Ectodermal cell (in vitro differentiated cells): ENCODE measurements around the gene SPPL2B.
"Not testable (repeated sequence)": the region's sequence is repeated elsewhere in the genome, so short reads cannot be mapped to it uniquely, and the experiment has no call there.

Source experiments
- H3K27ac ChIP-seq: 2 replicates; pipeline ENCODE4 v1.7.0; 2013; ENCODE audit warnings: mild to moderate bottlenecking, low read depth, low read length; ENCODE audit not compliant: insufficient read depth, poor library complexity, severe bottlenecking
- H3K27me3 ChIP-seq: 2 replicates; pipeline ENCODE4 v1.7.0; 2013; ENCODE audit warnings: mild to moderate bottlenecking, low read length; ENCODE audit not compliant: insufficient read depth, control insufficient read depth, poor library complexity, severe bottlenecking
- H3K36me3 ChIP-seq: one replicate; pipeline ENCODE4 v1.7.0; 2013; ENCODE audit warnings: low read length; ENCODE audit not compliant: control insufficient read depth, insufficient read depth
- H3K4me1 ChIP-seq: one replicate; pipeline ENCODE4 v1.7.0; 2013; ENCODE audit warnings: low read length; ENCODE audit not compliant: control insufficient read depth, insufficient read depth
- H3K4me3 ChIP-seq: 2 replicates; pipeline ENCODE4 v1.7.0; 2013; ENCODE audit warnings: low read depth, low read length, control low read depth; ENCODE audit not compliant: insufficient read depth
- H3K9me3 ChIP-seq: 2 replicates; pipeline ENCODE4 v1.7.0; 2013; ENCODE audit warnings: mild to moderate bottlenecking, low read length, moderate library complexity; ENCODE audit not compliant: control insufficient read depth
- WGBS, 2 experiments: methylation state at CpG; one replicate each; pipeline ENCODE4 v1.1.7; 2013; ENCODE audit warnings: missing lambda C conversion rate in 2 of 2; 5-methylcytosine and 5-hydroxymethylcytosine counted together

Gene SPPL2B

DNA sequence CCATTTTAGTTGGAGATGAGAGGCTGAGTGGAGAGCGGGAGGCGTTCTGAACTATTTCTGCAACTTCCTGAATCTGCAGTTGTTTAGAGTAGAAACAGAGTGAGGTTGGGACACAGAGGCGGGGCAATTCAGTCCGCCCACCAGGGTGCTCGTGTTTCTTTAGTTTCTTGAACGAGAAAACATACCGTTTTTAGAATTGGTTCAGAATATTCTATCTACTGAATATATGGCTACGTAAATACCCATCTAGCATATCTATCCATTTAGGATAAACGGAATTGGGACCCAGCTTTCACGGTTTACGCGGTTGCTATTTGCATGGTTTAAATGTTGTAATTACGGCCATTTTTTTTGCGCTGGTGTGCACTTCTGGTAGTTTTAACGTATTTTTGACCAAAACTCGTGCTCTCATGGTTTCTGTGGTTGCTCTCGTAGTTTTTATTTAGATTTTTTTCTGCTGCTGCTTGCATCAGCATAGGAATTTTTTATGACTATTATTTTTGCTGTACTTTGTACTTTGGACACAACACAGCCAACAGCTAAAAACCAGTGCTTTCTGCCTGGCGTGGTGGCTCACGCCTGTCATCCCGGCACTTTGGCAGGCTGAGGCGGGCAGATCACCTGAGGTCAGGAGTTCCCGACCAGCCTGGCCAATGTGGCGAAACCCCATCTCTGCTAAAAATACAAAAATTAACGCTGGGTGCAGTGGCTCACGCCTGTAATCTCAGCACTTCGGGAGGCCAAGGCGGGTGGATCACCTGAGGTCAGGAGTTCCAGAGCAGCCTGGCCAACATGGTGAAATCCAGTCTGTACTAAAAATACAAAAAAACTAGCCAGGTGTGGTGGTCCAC lies 66.2 kb downstream of the SPPL2B start:
- no peaks in the 10 kb centered on the region for H3K27me3 ChIP-seq
- H3K4me1 ChIP-seq = no peaks in the 10 kb centered on the region
- no peak overlapping the region for H3K4me3 ChIP-seq
- 92 to 93% methylated on average over 27 of the region's 27 CpGs for WGBS, 2 experiments
- H3K27ac ChIP-seq = no peak overlapping the region
- no peaks in the 10 kb centered on the region for H3K9me3 ChIP-seq
- no peaks in the 10 kb centered on the region for H3K36me3 ChIP-seq

DNA sequence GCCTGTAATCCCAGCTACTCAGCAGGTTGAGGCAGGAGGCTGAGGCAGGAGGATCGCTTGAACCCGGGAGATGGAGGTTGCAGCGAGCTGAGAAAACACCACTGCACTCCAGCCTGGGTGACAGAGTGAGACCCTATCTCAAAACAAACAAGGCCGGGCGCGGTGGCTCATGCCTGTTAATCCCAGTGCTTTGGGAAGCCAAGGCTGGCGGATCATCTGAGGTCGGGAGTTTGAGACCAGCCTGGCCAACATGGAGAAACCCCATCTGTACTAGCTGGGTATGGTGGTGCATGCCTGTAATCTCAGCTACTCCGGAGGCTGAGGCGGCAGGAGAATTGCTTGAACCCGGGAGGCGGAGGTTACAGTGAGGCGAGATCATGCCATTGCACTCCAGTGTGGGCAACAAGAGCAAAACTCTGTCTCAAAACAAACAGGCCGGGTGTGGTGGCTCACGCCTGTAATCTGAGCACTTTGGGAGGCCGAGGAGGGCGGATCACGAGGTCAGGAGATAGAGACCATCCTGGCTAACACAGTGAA lies 66.9 kb downstream of the SPPL2B start:
- not testable (repeated sequence) for H3K36me3 ChIP-seq, H3K27me3 ChIP-seq, H3K27ac ChIP-seq, H3K9me3 ChIP-seq, H3K4me3 ChIP-seq, H3K4me1 ChIP-seq
- 89 to 93% methylated on average over 18 of the region's 18 CpGs for WGBS, 2 experiments

DNA sequence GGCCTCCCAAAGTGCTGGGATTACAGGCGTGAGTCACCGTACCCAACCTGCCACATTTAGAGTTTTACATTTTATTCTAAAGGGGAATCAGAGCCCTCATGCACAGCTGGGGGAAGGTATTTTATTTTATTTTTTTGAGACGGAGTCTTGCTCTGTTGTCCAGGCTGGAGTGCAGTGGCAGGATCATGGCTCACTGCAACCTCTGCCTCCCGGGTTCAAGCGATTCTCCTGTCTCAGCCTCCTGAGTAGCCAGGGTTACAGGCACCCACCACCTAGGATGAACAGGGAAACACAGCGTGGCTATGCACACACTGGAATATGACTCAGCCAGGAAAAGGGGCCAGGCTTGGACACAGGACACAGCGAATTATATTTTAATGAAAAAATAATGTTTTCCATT lies 68.7 kb downstream of the SPPL2B start:
- not testable (repeated sequence) for H3K36me3 ChIP-seq, H3K27me3 ChIP-seq, H3K9me3 ChIP-seq, H3K4me1 ChIP-seq, H3K4me3 ChIP-seq, H3K27ac ChIP-seq
- WGBS, 2 experiments = 88 to 96% methylated on average over 7 of the region's 7 CpGs

DNA sequence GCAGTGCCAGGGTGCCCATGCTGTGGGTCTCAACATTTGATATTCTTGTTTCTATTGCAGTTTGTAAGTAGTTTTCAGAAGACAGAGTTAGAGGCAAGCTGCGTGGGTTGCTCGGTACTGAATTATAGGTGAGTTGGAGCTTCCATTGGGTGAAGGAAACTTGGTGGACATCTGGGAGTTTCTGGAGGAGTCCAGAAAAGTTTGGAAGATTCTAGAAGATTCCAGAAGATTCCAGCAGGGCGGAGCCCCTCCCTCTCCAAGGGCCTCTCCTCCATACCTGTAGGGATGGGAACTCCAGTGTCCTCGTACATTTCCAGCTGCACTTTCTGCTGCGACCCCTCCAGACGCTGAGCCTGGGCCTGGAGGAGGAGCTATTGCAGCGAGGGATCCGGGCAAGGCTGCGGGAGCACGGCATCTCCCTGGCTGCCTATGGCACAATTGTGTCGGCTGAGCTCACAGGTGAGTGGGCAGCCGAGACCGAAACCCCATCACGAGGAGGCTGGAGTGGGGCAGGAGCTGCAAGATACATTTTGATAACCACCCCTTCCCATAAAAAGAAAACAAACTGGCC lies 70.3 kb downstream of the SPPL2B start:
- Histone ChIP-seq H3K27ac (no peak overlapping the region), H3K4me3 (no peak overlapping the region), H3K4me1 (no peaks in the 10 kb centered on the region), H3K27me3 (no peaks in the 10 kb centered on the region), H3K9me3 (no peaks in the 10 kb centered on the region), H3K36me3 (no peaks in the 10 kb centered on the region)
- WGBS, 2 experiments = 85% methylated on average over 14 of the region's 14 CpGs

DNA sequence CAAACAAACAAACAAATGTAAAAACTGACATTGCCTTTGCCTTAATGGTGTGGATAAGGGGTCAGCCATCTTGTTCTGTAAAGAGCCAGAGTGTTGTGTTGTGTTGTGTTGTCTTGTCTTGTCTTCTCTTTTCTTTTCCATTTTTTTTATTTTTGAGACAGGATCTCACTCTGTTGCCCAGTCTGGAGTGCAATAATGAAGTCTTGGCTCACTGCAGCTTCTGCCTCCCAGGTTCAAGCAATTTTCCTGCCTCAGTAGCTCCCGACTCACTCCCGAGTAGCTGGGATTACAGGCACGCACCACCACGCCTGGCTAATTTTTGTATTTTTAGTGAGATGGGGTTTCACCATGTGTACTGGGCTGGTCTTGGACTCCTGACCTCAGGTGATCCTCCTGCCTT lies 71.1 kb downstream of the SPPL2B start:
- Histone ChIP-seq H3K9me3 (no peaks in the 10 kb centered on the region), H3K36me3 (no peaks in the 10 kb centered on the region), H3K27ac (no peak overlapping the region), H3K27me3 (no peaks in the 10 kb centered on the region), H3K4me3 (no peak overlapping the region), H3K4me1 (no peaks in the 10 kb centered on the region)
- WGBS, 2 experiments = 90 to 92% methylated on average over 4 of the region's 4 CpGs
